Stomach (tissue), 4 donors: ENCODE results near the gene CIB1.

ENCODE experiments used
- CTCF ChIP-seq, 7 experiments: fragments of 450-650 bp in 4 of 7; fragments of 200-600 bp in 3 of 7; sonication (generic) in 3 of 7; IDR thresholded peaks; one replicate each; pipeline ENCODE4 v1.5.1; 2016 to 2019; ENCODE audit warnings: antibody characterized with exemption in 7 of 7, control low read depth in 2 of 7, mild to moderate bottlenecking in 1 of 7
- EP300 ChIP-seq: sonication (generic); formaldehyde crosslinking; IDR thresholded peaks from one replicate; pipeline ENCODE4 v1.6.1; 2017; ENCODE audit warnings: antibody characterized with exemption
- POLR2A ChIP-seq, 4 donors: fragments of 450-650 bp; IDR thresholded peaks; one replicate each; pipeline ENCODE4 v1.6.1; 2016; ENCODE audit warnings: antibody characterized with exemption in 4 of 4, control low read depth in 2 of 4, mild to moderate bottlenecking in 1 of 4, moderate library complexity in 1 of 4

GRCh38 chr15:90227336-90227735 lies 6.4 kb downstream of the CIB1 start:
- TF ChIP-seq POLR2A (IDR thresholded peaks at IDR 0.05), result no peak
- no peak for TF ChIP-seq CTCF (IDR thresholded peaks at IDR 0.05)
- no peak for TF ChIP-seq EP300
